ENCODE results near the gene KLHL40.

DNA sequence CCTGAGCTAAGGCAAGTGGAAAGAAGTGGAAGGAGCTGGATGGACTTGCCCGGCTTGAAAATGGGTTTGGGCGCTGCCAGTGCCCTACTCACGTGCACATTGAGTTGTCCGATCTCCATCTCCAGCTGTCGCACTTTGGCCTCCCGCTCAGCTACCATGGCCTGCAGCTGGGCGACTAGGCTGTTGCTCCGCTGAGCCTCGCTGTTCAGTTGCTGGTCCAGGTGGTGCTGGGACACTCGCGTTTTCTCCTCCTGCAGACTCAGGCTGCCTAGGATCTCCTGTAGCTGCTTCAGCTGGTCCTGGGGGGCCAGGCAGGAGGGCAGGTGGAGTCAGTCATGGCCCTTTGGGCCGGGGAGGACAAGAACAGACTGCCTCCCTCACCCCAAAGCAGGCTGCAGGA, 50.3 kb downstream of the KLHL40 start:
- no peak for TF ChIP-seq POLR2A (IDR thresholded peaks at IDR 0.05)
- TF ChIP-seq, protein P1, sequence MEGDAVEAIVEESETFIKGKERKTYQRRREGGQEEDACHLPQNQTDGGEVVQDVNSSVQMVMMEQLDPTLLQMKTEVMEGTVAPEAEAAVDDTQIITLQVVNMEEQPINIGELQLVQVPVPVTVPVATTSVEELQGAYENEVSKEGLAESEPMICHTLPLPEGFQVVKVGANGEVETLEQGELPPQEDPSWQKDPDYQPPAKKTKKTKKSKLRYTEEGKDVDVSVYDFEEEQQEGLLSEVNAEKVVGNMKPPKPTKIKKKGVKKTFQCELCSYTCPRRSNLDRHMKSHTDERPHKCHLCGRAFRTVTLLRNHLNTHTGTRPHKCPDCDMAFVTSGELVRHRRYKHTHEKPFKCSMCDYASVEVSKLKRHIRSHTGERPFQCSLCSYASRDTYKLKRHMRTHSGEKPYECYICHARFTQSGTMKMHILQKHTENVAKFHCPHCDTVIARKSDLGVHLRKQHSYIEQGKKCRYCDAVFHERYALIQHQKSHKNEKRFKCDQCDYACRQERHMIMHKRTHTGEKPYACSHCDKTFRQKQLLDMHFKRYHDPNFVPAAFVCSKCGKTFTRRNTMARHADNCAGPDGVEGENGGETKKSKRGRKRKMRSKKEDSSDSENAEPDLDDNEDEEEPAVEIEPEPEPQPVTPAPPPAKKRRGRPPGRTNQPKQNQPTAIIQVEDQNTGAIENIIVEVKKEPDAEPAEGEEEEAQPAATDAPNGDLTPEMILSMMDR (IDR thresholded peaks at IDR 0.05): no peak

All from heart left ventricle (tissue), 13 donors.